Measurements from ENCODE around the gene FXYD6. TPM values are rescaled to one million over a fixed set of nuclear protein-coding genes. Genes with fewer than 3 reads are reported as not detected.
A peak's percentile ranks its signal among the peaks of the same experiment; 100 is the strongest.

Gene FXYD6
- total RNA-seq, 1 experiment from 2014 or later = 5.4 TPM

GRCh38 chr11:117913736-117914397 is 37.4 kb upstream of the FXYD6 start:
- in situ Hi-C loops (cut with HindIII; ENCODE audit: low pct_unique_long_range_greater_than_20kb, low sequenced_read_pairs) = no loop called here
- no peak for DNase-seq (ENCODE audit: low read depth, low spot score)

DNA sequence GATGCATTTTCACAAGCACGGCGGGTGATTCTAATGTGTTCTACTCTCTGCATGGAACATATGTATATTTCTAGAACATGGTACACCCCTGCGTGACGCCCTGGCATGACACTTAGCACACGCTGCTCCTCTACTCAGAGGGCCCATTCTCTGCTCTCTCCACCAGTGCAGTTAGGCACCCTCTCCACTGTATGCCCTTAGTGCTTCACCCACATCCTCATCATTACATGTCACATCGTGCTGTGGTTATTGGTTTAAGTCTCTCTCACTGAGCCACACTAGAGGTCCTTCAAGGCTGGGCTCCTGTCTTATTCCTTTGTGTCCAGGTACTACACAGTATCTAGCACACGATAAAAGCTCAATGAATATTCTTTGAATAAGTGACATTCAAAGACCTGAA is 36.0 kb upstream of the FXYD6 start:
- no peak for DNase-seq (ENCODE audit: low read depth, low spot score)
- in situ Hi-C loops (cut with HindIII; ENCODE audit: low pct_unique_long_range_greater_than_20kb, low sequenced_read_pairs) = no loop called here

DNA sequence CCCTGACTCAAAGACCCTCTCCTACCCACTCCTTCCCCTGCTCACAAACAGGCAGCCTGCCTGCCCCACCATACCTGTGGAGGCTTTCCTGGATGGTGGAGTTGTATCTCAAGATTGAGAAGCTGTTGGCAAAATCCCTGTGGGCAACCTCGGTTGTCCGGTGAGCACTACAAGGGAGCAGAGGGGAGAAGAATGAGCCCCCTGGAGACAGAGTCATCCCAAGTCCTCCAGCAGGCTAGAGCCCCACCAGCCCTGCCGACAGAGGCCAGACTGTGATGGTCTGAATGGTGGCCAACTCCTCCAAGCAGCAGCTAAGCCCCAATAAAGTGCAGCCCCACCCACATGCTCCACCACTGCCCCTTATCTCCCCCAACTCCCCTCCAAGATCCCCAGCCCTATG is 35.2 kb upstream of the FXYD6 start:
- in situ Hi-C loops (cut with HindIII; ENCODE audit: low pct_unique_long_range_greater_than_20kb, low sequenced_read_pairs) = no loop called here
- no peak for DNase-seq (ENCODE audit: low read depth, low spot score)

DNA sequence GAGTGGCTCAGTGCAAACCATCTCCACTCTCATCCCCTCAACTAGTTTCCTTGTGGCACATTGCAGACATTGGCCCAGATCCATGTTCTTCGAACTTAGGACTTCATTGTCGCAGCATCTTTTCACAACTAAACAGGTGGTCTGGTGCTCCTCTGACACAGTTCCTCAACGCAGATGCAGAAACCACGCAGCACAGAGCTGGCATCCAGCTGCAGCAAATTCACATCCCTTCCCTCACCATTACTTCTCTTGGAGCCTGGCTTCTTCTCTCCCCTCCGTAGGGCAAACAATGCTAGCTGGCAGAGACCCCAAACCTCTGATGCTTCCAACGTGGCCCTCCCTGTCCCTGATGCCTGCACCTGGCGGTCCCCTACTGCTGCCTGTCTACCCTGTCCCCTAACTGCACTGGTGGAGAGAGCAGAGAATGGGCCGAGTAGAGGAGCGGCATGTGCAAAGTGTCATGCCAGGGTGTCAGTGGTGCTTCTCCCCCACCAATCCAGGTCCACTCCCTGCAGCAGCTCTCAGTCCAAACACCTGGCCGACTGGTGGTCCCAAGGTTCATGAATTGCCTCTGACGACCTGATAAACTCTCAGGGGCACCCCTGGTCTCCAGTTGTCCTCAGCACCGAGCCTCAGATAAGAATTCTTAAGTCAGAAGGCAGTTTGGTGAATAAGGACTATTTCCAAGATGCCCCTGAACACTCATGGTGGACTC is 34.6 kb upstream of the FXYD6 start:
- in situ Hi-C loops (cut with HindIII; ENCODE audit: low pct_unique_long_range_greater_than_20kb, low sequenced_read_pairs) = no loop called here
- no peak for DNase-seq (ENCODE audit: low read depth, low spot score)

DNA sequence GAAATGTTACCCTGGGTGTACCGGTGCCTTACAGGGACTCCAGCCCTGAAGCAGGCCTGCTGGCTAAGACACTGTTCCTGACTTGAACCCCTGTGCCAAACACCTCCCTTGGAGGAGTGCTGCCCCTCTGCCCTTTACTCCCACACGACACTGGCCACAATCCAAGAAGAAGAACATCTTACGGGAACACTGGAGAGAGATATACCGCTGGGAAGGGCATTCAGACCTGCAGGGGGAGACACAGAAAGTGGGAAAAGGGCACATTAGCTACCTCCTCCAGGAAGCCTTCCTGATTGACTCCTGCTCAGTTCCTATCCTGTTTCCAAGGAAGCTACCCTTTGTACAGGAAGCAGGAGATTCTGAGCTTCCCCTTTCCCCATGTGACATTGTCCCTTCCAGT is 34.1 kb upstream of the FXYD6 start:
- in situ Hi-C loops (cut with HindIII; ENCODE audit: low pct_unique_long_range_greater_than_20kb, low sequenced_read_pairs) = no loop called here
- no peak for DNase-seq (ENCODE audit: low read depth, low spot score)

DNA sequence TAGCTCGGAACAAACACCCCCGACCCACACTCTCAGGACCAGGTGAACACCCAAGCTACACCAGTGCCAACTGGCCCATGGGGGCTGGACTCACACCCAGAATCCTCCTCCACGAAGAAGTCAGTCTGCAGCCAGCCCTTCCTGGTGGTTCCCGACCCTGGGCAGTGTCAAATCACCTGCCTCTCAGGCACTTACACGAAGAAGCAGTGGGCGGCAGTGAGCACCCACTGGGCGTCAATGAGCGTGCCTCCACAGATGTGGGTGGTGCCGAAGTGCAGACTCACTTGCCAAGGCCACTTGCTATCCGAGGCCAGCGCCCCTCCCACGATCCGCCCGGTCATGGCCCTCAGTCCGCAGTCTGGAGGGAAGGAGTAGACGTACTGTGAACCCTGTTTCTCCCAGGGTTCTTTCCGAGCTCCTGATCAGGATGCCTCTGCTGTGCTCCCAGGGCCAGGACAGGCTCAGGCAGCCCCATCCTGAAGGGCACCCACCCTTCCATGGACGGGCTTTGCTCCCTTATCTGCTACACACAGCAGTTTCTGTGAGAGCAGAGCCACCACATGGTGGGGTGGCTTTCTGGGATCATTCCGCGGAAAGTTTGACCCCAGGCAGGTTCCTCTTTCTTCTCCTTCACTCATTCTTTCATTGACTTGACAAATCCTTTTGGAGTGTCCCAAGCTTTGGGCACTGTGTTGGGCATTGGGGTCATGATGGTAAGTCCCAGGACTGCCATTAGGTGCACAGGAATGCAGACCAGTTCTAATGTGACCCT is 33.3 kb upstream of the FXYD6 start:
- DNase-seq (ENCODE audit: low read depth, low spot score) = no peak
- in situ Hi-C loops (cut with HindIII; ENCODE audit: low pct_unique_long_range_greater_than_20kb, low sequenced_read_pairs) = no loop called here

GRCh38 chr11:117908959-117909610 is 32.6 kb upstream of the FXYD6 start:
- DNase-seq (ENCODE audit: low read depth, low spot score) = no peak
- in situ Hi-C loops (cut with HindIII; ENCODE audit: low pct_unique_long_range_greater_than_20kb, low sequenced_read_pairs) = no loop called here

GRCh38 chr11:117908109-117908895 is 31.8 kb upstream of the FXYD6 start:
- no peak for DNase-seq (ENCODE audit: low read depth, low spot score)
- in situ Hi-C loops (cut with HindIII; ENCODE audit: low pct_unique_long_range_greater_than_20kb, low sequenced_read_pairs) = no loop called here

DNA sequence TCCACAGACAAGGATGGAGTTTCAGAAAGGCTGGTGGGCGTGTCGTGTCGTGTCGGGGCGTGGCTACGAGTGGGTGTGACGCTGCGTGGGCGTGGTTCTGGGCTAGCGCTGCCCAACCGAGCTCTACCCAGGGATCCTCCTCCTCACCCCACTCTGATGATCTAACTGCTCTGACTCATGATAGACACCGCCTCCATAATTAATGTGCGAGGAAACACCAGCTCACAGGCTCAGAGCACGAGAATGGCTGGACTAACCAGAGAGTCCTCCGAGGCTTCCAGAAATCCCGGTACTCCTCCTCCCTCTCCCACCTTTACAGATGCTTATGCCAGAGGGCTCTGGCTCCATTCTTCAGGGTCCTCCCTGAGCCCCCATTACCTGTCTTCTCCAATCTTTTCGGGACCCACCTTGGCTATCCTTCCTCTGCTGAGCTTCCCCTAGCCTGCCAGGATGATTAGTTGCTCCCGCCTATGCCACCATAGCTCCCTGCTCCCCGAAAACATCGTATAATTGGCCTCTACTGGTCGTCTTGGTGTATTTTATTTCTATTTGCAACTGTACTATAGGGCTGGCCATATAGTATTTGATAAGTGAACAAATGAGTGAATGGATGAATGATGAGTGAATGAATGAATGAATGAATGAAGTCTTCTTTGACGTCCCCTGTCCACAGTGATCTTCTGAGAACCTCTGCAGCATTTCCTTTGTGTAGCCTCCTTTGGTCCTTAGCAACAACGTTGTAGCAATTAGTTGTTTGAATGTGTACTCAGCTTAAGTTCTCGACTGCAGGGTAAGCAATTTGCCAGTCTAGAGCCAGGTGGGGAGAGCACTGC is 31.0 kb upstream of the FXYD6 start:
- peak; percentile 80 for DNase-seq (ENCODE audit: low read depth, low spot score)
- in situ Hi-C loops (cut with HindIII; ENCODE audit: low pct_unique_long_range_greater_than_20kb, low sequenced_read_pairs) = no loop called here

GRCh38 chr11:117906710-117907109 is 30.3 kb upstream of the FXYD6 start:
- no peak for DNase-seq (ENCODE audit: low read depth, low spot score)
- in situ Hi-C loops (cut with HindIII; ENCODE audit: low pct_unique_long_range_greater_than_20kb, low sequenced_read_pairs) = no loop called here

DNA sequence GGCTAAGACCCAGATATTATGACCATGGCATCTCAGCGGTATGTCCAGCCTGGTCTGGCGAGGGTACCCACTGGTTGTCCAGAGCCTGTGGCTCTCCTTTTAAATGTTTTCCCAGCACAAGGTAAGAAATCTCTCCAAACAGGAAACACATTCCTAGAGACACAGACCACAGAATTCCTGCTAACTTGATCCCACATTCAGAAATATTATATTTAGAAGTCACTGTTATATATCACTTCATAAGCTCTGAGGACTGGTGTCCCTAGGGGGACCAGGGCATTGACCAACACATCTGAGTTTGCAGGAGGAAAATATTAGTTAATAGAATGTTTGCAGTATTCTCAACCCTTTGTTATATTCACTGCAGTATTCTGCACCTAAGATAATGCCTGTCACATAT is 29.7 kb upstream of the FXYD6 start:
- in situ Hi-C loops (cut with HindIII; ENCODE audit: low pct_unique_long_range_greater_than_20kb, low sequenced_read_pairs) = no loop called here

GRCh38 chr11:117905524-117905923 is 29.1 kb upstream of the FXYD6 start:
- in situ Hi-C loops (cut with HindIII; ENCODE audit: low pct_unique_long_range_greater_than_20kb, low sequenced_read_pairs) = no loop called here
- no peak for DNase-seq (ENCODE audit: low read depth, low spot score)

More for the DNA sequence above, 29.7 kb upstream of the FXYD6 start:
- DNase-seq (ENCODE audit: low read depth, low spot score) = no peak

DNA sequence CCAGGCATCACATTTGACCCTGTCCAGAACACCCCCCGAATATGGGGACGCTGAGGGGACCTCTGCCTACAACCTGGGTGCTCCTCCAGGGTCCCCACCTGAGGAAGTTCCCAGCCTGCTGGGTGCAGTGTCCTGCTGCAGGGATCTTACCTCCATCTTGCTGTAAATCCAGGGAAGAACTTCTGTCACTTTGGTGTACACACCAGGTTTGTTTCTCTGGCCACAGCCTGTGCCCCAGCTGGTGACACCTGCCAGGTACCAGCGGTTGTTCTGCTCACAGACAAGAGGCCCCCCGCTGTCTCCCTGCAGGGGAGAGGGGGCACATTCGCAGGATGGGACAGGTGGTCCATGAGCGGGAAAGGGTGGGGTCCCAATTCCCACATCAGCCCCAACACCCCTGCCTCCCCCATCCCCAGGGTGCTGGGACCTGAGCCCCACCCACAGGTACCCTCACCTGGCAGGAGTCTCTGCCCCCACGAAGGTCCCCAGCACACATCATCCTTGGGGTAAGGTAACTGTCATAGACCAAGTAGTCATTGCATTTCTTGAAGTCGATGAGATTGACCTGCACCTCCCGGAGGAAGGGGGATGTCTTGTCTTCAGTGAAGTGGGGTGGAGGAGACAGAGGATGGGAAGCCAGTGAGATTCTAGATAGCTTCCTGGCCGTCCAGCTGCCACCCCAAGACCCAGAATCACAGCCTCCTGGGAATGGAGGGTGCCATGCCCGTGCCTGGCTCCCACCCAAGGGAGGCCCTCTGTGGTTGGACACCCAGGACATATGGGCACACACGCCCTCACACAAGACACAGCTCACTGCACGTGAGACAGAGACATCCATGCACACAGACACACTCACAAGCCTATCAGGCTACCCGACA is 27.3 kb upstream of the FXYD6 start:
- in situ Hi-C loops (cut with HindIII; ENCODE audit: low pct_unique_long_range_greater_than_20kb, low sequenced_read_pairs) = no loop called here
- no peak for DNase-seq (ENCODE audit: low read depth, low spot score)

GRCh38 chr11:117902001-117902845 is 25.8 kb upstream of the FXYD6 start:
- in situ Hi-C loops (cut with HindIII; ENCODE audit: low pct_unique_long_range_greater_than_20kb, low sequenced_read_pairs) = no loop called here
- no peak for DNase-seq (ENCODE audit: low read depth, low spot score)

- in situ Hi-C loops (cut with HindIII; ENCODE audit: low pct_unique_long_range_greater_than_20kb, low sequenced_read_pairs) = no loop called here
- DNase-seq (ENCODE audit: low read depth, low spot score) = no peak
These were observed 25.1 kb upstream of the FXYD6 start for GRCh38 chr11:117901601-117902000.

All from SK-MEL-5 (cell line).